Measurements from ENCODE around the gene SACS.

- TF ChIP-seq, protein P1, sequence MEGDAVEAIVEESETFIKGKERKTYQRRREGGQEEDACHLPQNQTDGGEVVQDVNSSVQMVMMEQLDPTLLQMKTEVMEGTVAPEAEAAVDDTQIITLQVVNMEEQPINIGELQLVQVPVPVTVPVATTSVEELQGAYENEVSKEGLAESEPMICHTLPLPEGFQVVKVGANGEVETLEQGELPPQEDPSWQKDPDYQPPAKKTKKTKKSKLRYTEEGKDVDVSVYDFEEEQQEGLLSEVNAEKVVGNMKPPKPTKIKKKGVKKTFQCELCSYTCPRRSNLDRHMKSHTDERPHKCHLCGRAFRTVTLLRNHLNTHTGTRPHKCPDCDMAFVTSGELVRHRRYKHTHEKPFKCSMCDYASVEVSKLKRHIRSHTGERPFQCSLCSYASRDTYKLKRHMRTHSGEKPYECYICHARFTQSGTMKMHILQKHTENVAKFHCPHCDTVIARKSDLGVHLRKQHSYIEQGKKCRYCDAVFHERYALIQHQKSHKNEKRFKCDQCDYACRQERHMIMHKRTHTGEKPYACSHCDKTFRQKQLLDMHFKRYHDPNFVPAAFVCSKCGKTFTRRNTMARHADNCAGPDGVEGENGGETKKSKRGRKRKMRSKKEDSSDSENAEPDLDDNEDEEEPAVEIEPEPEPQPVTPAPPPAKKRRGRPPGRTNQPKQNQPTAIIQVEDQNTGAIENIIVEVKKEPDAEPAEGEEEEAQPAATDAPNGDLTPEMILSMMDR (conservative IDR thresholded peaks at IDR 0.05 in 1 of 2, IDR thresholded peaks at IDR 0.05 in 1 of 2; ENCODE audit: extremely low read depth in 1 of 2, insufficient read depth in 1 of 2, low read depth in 1 of 2, low read length in 2 of 2) = no peak
- TF ChIP-seq EZH2 (IDR thresholded peaks at IDR 0.05; ENCODE audit: borderline replicate concordance, low read length) = no peak
These were observed 26.8 kb upstream of the SACS start for GRCh38 chr13:23460309-23460708.

Measured in mammary epithelial cell (primary cell).